ENCODE data around the gene MAIP1. TPM values are rescaled to one million over a fixed set of nuclear protein-coding genes. Genes with fewer than 3 reads are reported as not detected.

The MAIP1 gene
- total and polyA plus RNA-seq, 12 donors, result 3.7 to 31.0 (median 26.4) TPM

DNA sequence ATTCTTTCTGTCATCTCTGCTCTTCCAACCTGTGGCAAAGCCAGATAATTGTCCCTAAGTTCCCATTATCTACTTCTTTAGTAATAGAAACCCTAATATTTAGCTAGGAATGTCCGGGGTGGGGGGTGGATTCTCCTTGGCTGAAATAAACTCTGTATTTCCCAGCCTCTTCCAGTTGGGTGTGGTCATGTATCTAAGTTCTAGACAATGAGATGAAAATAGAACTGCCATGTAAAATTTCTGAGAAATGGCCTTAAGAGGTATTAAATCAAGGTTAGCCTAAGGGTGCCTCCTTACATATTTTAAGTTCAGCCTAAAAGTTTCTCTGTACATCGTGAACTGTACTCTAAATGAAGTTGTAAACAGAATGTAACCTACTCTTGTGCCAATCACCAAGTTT is 39.5 kb downstream of the MAIP1 start:
- intact Hi-C loops (cut with DNase I), result no loop called here
- TF ChIP-seq, protein P1, sequence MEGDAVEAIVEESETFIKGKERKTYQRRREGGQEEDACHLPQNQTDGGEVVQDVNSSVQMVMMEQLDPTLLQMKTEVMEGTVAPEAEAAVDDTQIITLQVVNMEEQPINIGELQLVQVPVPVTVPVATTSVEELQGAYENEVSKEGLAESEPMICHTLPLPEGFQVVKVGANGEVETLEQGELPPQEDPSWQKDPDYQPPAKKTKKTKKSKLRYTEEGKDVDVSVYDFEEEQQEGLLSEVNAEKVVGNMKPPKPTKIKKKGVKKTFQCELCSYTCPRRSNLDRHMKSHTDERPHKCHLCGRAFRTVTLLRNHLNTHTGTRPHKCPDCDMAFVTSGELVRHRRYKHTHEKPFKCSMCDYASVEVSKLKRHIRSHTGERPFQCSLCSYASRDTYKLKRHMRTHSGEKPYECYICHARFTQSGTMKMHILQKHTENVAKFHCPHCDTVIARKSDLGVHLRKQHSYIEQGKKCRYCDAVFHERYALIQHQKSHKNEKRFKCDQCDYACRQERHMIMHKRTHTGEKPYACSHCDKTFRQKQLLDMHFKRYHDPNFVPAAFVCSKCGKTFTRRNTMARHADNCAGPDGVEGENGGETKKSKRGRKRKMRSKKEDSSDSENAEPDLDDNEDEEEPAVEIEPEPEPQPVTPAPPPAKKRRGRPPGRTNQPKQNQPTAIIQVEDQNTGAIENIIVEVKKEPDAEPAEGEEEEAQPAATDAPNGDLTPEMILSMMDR (IDR thresholded peaks at IDR 0.05), result no peak
- Histone ChIP-seq H3K27me3 (no peaks in the 10 kb centered on the region), H3K36me3 (no peaks in the 10 kb centered on the region), H3K27ac (no peak overlapping the region), H3K4me3 (no peak overlapping the region), H3K4me1 (peaks cover 0 to 15% (median 0%) of the 10 kb centered on the region in 9 donors), H3K9me3 (peaks cover 0 to 4% (median 0%) of the 10 kb centered on the region in 11 donors)
- WGBS, 2 donors, result 83 to 87% methylated on average over 2 of the region's 2 CpGs
- DNase-seq (no peak), ATAC-seq (no peak)

DNA sequence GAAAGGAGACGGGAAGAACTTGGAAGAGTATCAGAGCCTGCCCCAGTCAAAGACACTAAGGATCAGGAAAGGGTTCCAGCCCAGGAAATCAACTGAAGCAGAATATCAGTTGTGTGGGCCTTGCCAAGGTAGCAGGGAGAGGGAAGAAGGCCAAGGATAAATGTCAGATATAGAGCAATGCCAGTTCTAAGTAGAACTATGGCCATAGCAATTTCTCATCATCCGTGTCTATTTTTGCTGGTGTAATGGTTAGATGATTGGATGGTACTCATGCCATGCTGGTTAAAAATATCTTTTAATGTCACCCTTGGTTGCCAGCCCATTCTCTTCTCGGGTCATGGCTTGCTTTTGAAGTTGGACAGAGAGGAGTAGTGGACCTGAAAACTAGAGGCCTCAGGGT is 41.9 kb downstream of the MAIP1 start:
- Histone ChIP-seq H3K4me3 (no peak overlapping the region), H3K27ac (peak overlapping the region in 1 of 10 donors; percentile 1), H3K27me3 (no peaks in the 10 kb centered on the region), H3K4me1 (peaks cover 0 to 20% (median 3%) of the 10 kb centered on the region in 9 donors), H3K9me3 (peaks cover 0 to 4% (median 0%) of the 10 kb centered on the region in 11 donors), H3K36me3 (no peaks in the 10 kb centered on the region)
- intact Hi-C loops (cut with DNase I), result no loop called here
- DNase-seq (no peak), ATAC-seq (peak in 6 of 8 donors; percentile 32 to 88 (median 68))
- WGBS, 2 donors, result 52 to 73% methylated on average over 3 of the region's 3 CpGs
- TF ChIP-seq, protein P1 (IDR thresholded peaks at IDR 0.05), result no peak

DNA sequence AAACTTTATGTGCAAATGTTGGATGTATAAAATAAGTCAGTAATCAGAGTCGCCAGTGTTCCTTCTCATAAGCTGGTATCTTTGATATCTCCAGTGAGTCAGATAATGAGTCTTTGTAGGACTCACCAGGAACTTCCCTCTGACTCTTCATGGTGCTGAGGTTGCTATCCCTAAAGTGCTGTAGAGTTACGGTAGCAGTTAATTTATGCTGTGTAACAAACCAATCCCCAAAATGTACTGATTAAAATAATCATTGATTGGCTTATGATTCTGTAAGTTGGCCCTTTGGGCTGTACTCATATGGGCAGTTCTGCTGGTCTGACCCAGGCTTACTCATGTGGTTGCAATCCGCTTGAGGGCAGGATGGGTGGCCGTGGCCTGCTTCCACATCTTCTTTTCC is 43.8 kb downstream of the MAIP1 start:
- Histone ChIP-seq H3K9me3 (peaks cover 0 to 4% (median 0%) of the 10 kb centered on the region in 11 donors), H3K4me3 (no peak overlapping the region), H3K36me3 (no peaks in the 10 kb centered on the region), H3K27me3 (no peaks in the 10 kb centered on the region), H3K27ac (no peak overlapping the region), H3K4me1 (peaks cover 0 to 20% (median 3%) of the 10 kb centered on the region in 9 donors)
- 97% methylated on average over 4 of the region's 4 CpGs for WGBS, 2 donors
- intact Hi-C loops (cut with DNase I), result no loop called here
- ATAC-seq, result no peak
- no peak for DNase-seq
- TF ChIP-seq, protein P1 (IDR thresholded peaks at IDR 0.05), result no peak

DNA sequence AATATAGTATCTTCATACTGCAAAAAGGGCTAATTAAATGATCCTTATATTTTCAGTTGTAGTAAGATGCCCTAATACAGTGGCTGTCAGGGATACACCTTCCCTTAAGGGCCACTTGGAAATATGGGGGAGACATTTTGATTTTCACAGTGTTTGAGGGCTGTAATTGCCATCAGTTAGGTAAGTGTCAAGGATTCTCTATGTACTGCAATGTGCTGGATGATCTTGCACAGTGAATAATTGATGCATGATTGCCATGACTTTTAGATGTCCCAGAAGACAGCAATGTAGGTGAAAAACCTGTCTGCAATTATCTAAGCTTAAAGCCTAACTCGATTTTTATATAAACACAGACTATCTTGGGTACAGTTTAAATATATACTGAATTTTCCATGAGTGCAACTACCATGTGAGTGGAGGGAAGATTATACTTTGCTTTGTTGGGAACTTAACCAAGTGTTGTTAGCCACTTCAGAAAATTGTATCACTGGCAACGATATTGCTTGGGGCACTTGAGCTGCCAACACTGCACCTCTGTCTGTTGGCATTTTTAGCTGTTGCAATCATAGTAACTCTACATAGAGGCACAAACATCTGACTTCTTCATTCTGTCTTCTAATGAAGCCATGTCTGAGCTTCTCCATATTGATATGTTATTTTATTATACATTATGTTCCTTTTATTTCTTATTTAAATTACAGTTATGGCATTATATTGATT is 45.2 kb downstream of the MAIP1 start:
- Histone ChIP-seq H3K4me1 (peaks cover 0 to 20% (median 3%) of the 10 kb centered on the region in 9 donors), H3K36me3 (no peaks in the 10 kb centered on the region), H3K9me3 (peaks cover 0 to 6% (median 3%) of the 10 kb centered on the region in 11 donors), H3K27ac (peak overlapping the region in 4 of 10 donors; percentile 35 to 57 (median 40)), H3K4me3 (no peak overlapping the region), H3K27me3 (no peaks in the 10 kb centered on the region)
- intact Hi-C loops (cut with DNase I), result no loop called here
- WGBS, 2 donors, result 38 to 43% methylated on average over 2 of the region's 2 CpGs
- no peak for DNase-seq
- TF ChIP-seq, protein P1 (IDR thresholded peaks at IDR 0.05), result no peak
- ATAC-seq, result peak; percentile 49 to 93 (median 82)
